ENCODE measurements around the gene CCDC69.

The CCDC69 gene

DNA sequence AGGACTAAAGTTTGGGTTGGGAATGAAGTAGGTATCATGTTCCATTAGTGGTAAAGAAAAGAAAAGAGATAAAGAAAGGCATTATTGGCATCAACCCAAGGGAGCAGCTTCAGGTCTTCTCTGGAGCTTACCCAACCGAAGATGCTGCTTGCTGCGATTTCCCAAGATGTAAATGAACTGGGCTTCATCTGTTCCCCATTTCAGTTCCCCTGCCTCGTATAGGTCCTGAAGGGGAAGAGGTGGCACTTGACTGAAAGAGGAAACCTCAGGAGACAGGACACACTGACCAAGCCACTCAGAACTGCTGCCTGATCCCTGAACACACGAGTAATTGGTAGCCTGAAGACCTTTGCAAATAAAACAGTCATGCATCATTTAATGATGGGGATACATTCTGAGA is 90.9 kb downstream of the CCDC69 start:
- no peaks in the 10 kb centered on the region for H3K4me1 ChIP-seq (ENCODE audit: insufficient read depth, low read length)
- no peak overlapping the region for H3K9ac ChIP-seq (ENCODE audit: low read depth, low read length)
- H3K36me3 ChIP-seq (ENCODE audit: insufficient read depth, low read length), result peaks cover 41% of the 10 kb centered on the region
- H3K9me3 ChIP-seq (ENCODE audit: control insufficient read depth, insufficient read depth, low read length), result no peaks in the 10 kb centered on the region

Measured in ES-I3 (cell line).